Panc1 (cell line): ENCODE results near the gene FBXW8. TPM values are rescaled to one million over a fixed set of nuclear protein-coding genes. Genes with fewer than 3 reads are reported as not detected.

Source experiments
- ATAC-seq: fragments of 200-7000 bp; cut with Tn5 transposase; 2 replicates; pipeline ENCODE4 v1.9.1; 2020; ENCODE audit warnings: mild to moderate bottlenecking, moderate library complexity
- BruUV-seq: library from RNA; stranded (reverse); fragments of 400-500 nt; replicated peaks from 2 replicates; lab custom pipeline; 2021; lab: Mats Ljungman, UMichigan
- CTCF ChIA-PET: fragments of 300-600 bp; sonication (Branson Sonifier 250); formaldehyde crosslinking; loops from one replicate; lab custom pipeline; 2022; ENCODE audit warnings: antibody characterized with exemption; lab: Charles Lee
- POLR2A ChIA-PET: fragments of 300-600 bp; sonication (Branson Sonifier 250); formaldehyde crosslinking; loops from one replicate; lab custom pipeline; 2022; ENCODE audit warnings: antibody characterized with exemption; lab: Charles Lee
- DNase-seq: peaks from one replicate; pipeline ENCODE4 v3.0.0-alpha.2; 2010; ENCODE audit warnings: low read depth, low spot score
- H3K27ac ChIP-seq: 2 replicates; pipeline ENCODE4 v1.5.1; 2011; ENCODE audit warnings: mild to moderate bottlenecking, low read length, inconsistent platforms
- H3K27me3 ChIP-seq: fragments of 200-500 bp; sonication (Bioruptor generic); 2 replicates; pipeline ENCODE4 v1.6.0; 2014; ENCODE audit warnings: low read length, inconsistent platforms; ENCODE audit not compliant: control insufficient read depth, insufficient read depth
- H3K36me3 ChIP-seq: fragments of 200-500 bp; sonication (Bioruptor generic); 2 replicates; pipeline ENCODE4 v1.5.1; 2014; ENCODE audit warnings: inconsistent platforms, mild to moderate bottlenecking, low read length, moderate library complexity; ENCODE audit not compliant: control insufficient read depth, insufficient read depth
- H3K4me1 ChIP-seq: 2 replicates; pipeline ENCODE4 v1.5.1; 2011; ENCODE audit warnings: inconsistent platforms, mild to moderate bottlenecking, low read length, moderate library complexity; ENCODE audit not compliant: control insufficient read depth, insufficient read depth
- H3K4me3 ChIP-seq, 2 experiments: 2 replicates each; pipeline ENCODE4 v1.5.1; 2011 to 2012; ENCODE audit warnings: low read depth in 2 of 2, low read length in 2 of 2, mild to moderate bottlenecking in 2 of 2, inconsistent platforms in 1 of 2, moderate library complexity in 1 of 2
- H3K9me3 ChIP-seq: fragments of 200-500 bp; sonication (Bioruptor generic); 2 replicates; pipeline ENCODE4 v1.5.1; 2014; ENCODE audit warnings: low read depth, mild to moderate bottlenecking, inconsistent platforms, low read length, moderate library complexity; ENCODE audit not compliant: control insufficient read depth, insufficient read depth
- CTCF ChIP-seq: fragments of 450-650 bp; IDR thresholded peaks from 2 replicates; pipeline ENCODE4 v1.5.1; 2017; ENCODE audit warnings: mild to moderate bottlenecking
- POLR2AphosphoS5 ChIP-seq: IDR thresholded peaks from 2 replicates; pipeline ENCODE4 v1.6.1; 2012; ENCODE audit warnings: mild to moderate bottlenecking, low read depth, low read length, moderate library complexity
- SIN3A ChIP-seq: IDR thresholded peaks from 2 replicates; pipeline ENCODE4 v1.6.1; 2012; ENCODE audit warnings: low read depth, mild to moderate bottlenecking, low read length, moderate library complexity, borderline replicate concordance; ENCODE audit not compliant: insufficient read depth
- TCF7L2 ChIP-seq: IDR thresholded peaks from 2 replicates; pipeline ENCODE4 v1.6.1; 2011; ENCODE audit warnings: mild to moderate bottlenecking, low read depth, low read length, inconsistent platforms
- in situ Hi-C: cut with HindIII; loops from 2 replicates; pipeline ENCODE4 v1.10.0; 2016; ENCODE audit warnings: low sequenced_read_pairs, low pct_unique_long_range_greater_than_20kb
- intact Hi-C: fragments of 100-400 bp; cut with micrococcal nuclease; formaldehyde crosslinking; loops from one replicate; pipeline ENCODE4 v1.10.0; 2022; ENCODE audit not compliant: unreplicated experiment
- total RNA-seq: library from RNA; stranded (reverse); gene quantifications from one replicate; pipeline ENCODE4 v1.2.1, GENCODE V29; 2021; ENCODE audit not compliant: unreplicated experiment
- TF ChIP-seq, protein P1 (sequence below), 2 experiments: IDR thresholded peaks; 2 replicates each; pipeline ENCODE4 v1.6.1; 2011 to 2012; ENCODE audit warnings: low read depth in 2 of 2, control low read depth in 1 of 2, low read length in 1 of 2, mild to moderate bottlenecking in 1 of 2, moderate library complexity in 1 of 2; ENCODE audit not compliant: insufficient read depth in 1 of 2

The FBXW8 gene
- total RNA-seq, 1 experiment from 2014 or later: 18.0 TPM

DNA sequence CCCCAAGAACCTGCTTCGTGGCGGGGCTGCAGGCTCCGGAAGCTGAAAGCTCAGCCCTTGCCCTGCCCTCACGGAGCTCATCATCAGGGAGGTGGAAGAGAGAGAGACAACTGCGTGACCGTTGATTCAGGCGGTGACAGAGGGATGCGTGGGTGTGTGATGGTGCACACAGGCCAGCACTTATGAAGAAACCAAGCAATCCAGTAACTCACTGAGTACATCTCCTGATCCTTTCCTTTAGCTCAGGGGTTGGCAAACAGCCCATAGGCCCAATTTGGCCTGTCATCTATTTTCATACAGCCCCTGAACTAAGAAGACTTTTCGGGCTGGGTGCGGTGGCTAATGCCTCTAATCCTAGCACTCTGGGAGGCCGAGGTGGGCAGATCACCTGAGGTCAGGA lies 138.5 kb downstream of the FBXW8 start:
- TF ChIP-seq TCF7L2 (no peak), SIN3A (no peak), CTCF (no peak), POLR2AphosphoS5 (no peak)
- TF ChIP-seq, protein P1, sequence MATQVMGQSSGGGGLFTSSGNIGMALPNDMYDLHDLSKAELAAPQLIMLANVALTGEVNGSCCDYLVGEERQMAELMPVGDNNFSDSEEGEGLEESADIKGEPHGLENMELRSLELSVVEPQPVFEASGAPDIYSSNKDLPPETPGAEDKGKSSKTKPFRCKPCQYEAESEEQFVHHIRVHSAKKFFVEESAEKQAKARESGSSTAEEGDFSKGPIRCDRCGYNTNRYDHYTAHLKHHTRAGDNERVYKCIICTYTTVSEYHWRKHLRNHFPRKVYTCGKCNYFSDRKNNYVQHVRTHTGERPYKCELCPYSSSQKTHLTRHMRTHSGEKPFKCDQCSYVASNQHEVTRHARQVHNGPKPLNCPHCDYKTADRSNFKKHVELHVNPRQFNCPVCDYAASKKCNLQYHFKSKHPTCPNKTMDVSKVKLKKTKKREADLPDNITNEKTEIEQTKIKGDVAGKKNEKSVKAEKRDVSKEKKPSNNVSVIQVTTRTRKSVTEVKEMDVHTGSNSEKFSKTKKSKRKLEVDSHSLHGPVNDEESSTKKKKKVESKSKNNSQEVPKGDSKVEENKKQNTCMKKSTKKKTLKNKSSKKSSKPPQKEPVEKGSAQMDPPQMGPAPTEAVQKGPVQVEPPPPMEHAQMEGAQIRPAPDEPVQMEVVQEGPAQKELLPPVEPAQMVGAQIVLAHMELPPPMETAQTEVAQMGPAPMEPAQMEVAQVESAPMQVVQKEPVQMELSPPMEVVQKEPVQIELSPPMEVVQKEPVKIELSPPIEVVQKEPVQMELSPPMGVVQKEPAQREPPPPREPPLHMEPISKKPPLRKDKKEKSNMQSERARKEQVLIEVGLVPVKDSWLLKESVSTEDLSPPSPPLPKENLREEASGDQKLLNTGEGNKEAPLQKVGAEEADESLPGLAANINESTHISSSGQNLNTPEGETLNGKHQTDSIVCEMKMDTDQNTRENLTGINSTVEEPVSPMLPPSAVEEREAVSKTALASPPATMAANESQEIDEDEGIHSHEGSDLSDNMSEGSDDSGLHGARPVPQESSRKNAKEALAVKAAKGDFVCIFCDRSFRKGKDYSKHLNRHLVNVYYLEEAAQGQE (IDR thresholded peaks at IDR 0.05; ENCODE audit: insufficient read depth in 1 of 2, low read depth in 2 of 2, low read length in 1 of 2): no peak
- DNase-seq (no peak), ATAC-seq (no peak)
- H3K27ac ChIP-seq: no peak overlapping the region
- ChIA-PET CTCF (interaction anchor here (0.7 kb wide), 1 partner anchor 11 kb away, joined by 3 read pairs; no protein-coding TSS in a partner anchor), POLR2A (no interaction called here)
- in situ Hi-C loops (no loop called here), intact Hi-C loops (no loop called here)
- no TSS peak for BruUV-seq
- no peaks in the 10 kb centered on the region for H3K9me3 ChIP-seq
- no peaks in the 10 kb centered on the region; the same call in 1 of the 2 replicates for H3K4me1 ChIP-seq
- H3K4me3 ChIP-seq: no peak overlapping the region
- no peaks in the 10 kb centered on the region for H3K36me3 ChIP-seq
- peaks cover 2% of the 10 kb centered on the region; the same call in 1 of the 2 replicates for H3K27me3 ChIP-seq

DNA sequence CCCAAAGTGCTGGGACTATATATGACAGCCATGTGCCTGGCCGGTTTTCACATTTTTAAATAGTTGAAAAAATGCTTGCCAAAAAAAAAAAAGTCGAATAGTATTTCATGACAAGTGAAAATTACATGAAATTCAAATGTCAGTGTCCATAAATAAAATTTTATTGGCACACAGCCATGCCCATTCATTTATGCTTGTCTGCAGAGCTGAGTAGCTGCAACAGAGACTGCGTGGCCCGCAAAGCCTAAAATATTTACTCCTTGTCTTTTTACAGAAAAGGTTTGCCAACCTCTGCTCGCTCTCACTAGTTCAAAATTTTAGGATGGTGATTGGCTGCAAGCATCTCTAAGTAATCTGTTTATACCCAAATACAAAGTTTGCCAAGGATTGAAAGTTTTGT lies 139.3 kb downstream of the FBXW8 start:
- H3K4me3 ChIP-seq: no peak overlapping the region
- no peak overlapping the region for H3K27ac ChIP-seq
- H3K4me1 ChIP-seq: no peaks in the 10 kb centered on the region; the same call in 1 of the 2 replicates
- in situ Hi-C loops (no loop called here), intact Hi-C loops (no loop called here)
- ATAC-seq: no peak
- BruUV-seq: no TSS peak
- H3K36me3 ChIP-seq: no peaks in the 10 kb centered on the region
- no peaks in the 10 kb centered on the region for H3K9me3 ChIP-seq
- ChIA-PET POLR2A (no interaction called here), CTCF (interaction anchor here (0.7 kb wide), 1 partner anchor 10 kb away, joined by 3 read pairs; no protein-coding TSS in a partner anchor)
- DNase-seq: no peak
- TF ChIP-seq, protein P1 (IDR thresholded peaks at IDR 0.05; ENCODE audit: insufficient read depth in 1 of 2, low read depth in 2 of 2, low read length in 1 of 2): no peak
- TF ChIP-seq POLR2AphosphoS5: no peak
- no peak for TF ChIP-seq TCF7L2
- TF ChIP-seq CTCF: no peak
- no peak for TF ChIP-seq SIN3A
- H3K27me3 ChIP-seq: peaks cover 2% of the 10 kb centered on the region; the same call in 1 of the 2 replicates
